Left colon (tissue), 2 donors: Measurements from ENCODE around the gene RIPK4. TPM values are rescaled to one million over a fixed set of nuclear protein-coding genes. Genes with fewer than 3 reads are reported as not detected.
"Not testable (repeated sequence)": the region's sequence is repeated elsewhere in the genome, so short reads cannot be mapped to it uniquely, and the experiment has no call there.

Experiments used
- ATAC-seq: fragments of 200-7000 bp; cut with Tn5 transposase; one replicate; pipeline ENCODE4 v1.9.1; 2020; ENCODE audit warnings: mild to moderate bottlenecking, moderate library complexity
- DNase-seq, 2 donors: peaks; one replicate each; pipeline ENCODE4 v3.0.0-alpha.2; 2020
- intact Hi-C, 2 donors: fragments of 100-400 bp; cut with DNase I in 1 of 2; cut with micrococcal nuclease in 1 of 2; formaldehyde crosslinking; loops; one replicate each; pipeline versions ENCODE4 v1.11.2 to v1.14.0; 2022; cut with DNase I, micrococcal nuclease
- total RNA-seq, 2 donors: library from RNA; stranded (reverse); fragmentation: NEBNext Ultra II Directional; extraction: Animal tissue kit (Norgen Biotek cat#: 25700); gene quantifications; one replicate each; pipeline ENCODE4 v1.2.1, GENCODE V29; 2021
- donor health status: DM: no; HTN: no; CAD: no.
- donor health status: DM: yes; HTN: yes; CAD: no.

Gene RIPK4
- total RNA-seq, 2 donors from 2014 or later, result 11.0 to 16.0 TPM

GRCh38 chr21:41726970-41727783, 39.7 kb downstream of the RIPK4 start:
- ATAC-seq (no peak), DNase-seq (no peak)
- intact Hi-C loops, result no loop called here

GRCh38 chr21:41726630-41726969, 40.3 kb downstream of the RIPK4 start:
- intact Hi-C loops, result no loop called here
- ATAC-seq (no peak), DNase-seq (no peak)

- ATAC-seq (no peak), DNase-seq (no peak)
- intact Hi-C loops, result no loop called here
Measured at GRCh38 chr21:41726058-41726558, 40.7 kb downstream of the RIPK4 start.

GRCh38 chr21:41725421-41726031, 41.3 kb downstream of the RIPK4 start:
- DNase-seq (no peak), ATAC-seq (no peak)
- intact Hi-C loops, result no loop called here

GRCh38 chr21:41723835-41724234, 43.0 kb downstream of the RIPK4 start:
- intact Hi-C loops, DNase-seq, ATAC-seq: not testable (repeated sequence)

- intact Hi-C loops, result no loop called here
- DNase-seq (no peak), ATAC-seq (peak; percentile 92)
Measured at GRCh38 chr21:41722052-41723018, 44.5 kb downstream of the RIPK4 start.

- ATAC-seq, result no peak
- no peak for DNase-seq
- intact Hi-C loops, result no loop called here
Measured at GRCh38 chr21:41720250-41720649, 46.6 kb downstream of the RIPK4 start.

- DNase-seq (no peak), ATAC-seq (no peak)
- intact Hi-C loops, result no loop called here
Measured at GRCh38 chr21:41719691-41720090, 47.2 kb downstream of the RIPK4 start.

- no peak for ATAC-seq
- intact Hi-C loops, result no loop called here
Measured at GRCh38 chr21:41717573-41718330, 49.1 kb downstream of the RIPK4 start.

GRCh38 chr21:41716751-41717150, 50.1 kb downstream of the RIPK4 start:
- DNase-seq (no peak), ATAC-seq (no peak)
- intact Hi-C loops, result no loop called here

More at GRCh38 chr21:41717573-41718330, 49.1 kb downstream of the RIPK4 start:
- DNase-seq, result no peak

GRCh38 chr21:41715649-41716281, 51.1 kb downstream of the RIPK4 start:
- ATAC-seq (peak; percentile 79), DNase-seq (peak; percentile 47 to 80)
- intact Hi-C loops, result no loop called here

GRCh38 chr21:41714299-41714865, 52.5 kb downstream of the RIPK4 start:
- DNase-seq, intact Hi-C loops, ATAC-seq: not testable (repeated sequence)

GRCh38 chr21:41713495-41714281, 53.2 kb downstream of the RIPK4 start:
- intact Hi-C loops, result no loop called here
- DNase-seq, result peak in 1 of 2 donors; percentile 53
- peak; percentile 28 for ATAC-seq

- ATAC-seq (no peak), DNase-seq (no peak)
- intact Hi-C loops, result no loop called here
Measured at GRCh38 chr21:41712730-41713129, 54.1 kb downstream of the RIPK4 start.

- ATAC-seq (no peak), DNase-seq (no peak)
- intact Hi-C loops, result no loop called here
Measured at GRCh38 chr21:41712201-41712600, 54.7 kb downstream of the RIPK4 start.

- DNase-seq, result peak; percentile 62 to 80
- peak; percentile 56 for ATAC-seq
- intact Hi-C loops, result no loop called here
Measured at GRCh38 chr21:41711416-41712007, 55.3 kb downstream of the RIPK4 start.

- intact Hi-C loops, result no loop called here
- DNase-seq (no peak), ATAC-seq (no peak)
Measured at GRCh38 chr21:41710823-41711160, 56.1 kb downstream of the RIPK4 start.
